Activated CD8-positive, alpha-beta memory T cell treated with anti-CD3 and anti-CD28 coated beads, Interleukin-2, amount 10 ng/mL, durations not matched to agents 7 days and 5 days (primary cell): ENCODE measurements around the gene TOMM40. TPM values are rescaled to one million over a fixed set of nuclear protein-coding genes. Genes with fewer than 3 reads are reported as not detected.

Experiments
- ATAC-seq: fragments of 150-1000 bp; cut with Tn5 transposase; one replicate; pipeline ENCODE4 v1.10.0; 2021; ENCODE audit warnings: moderate library complexity
- CTCF ChIA-PET: fragments of 350-600 bp; sonication (Branson Sonifier 250); formaldehyde crosslinking; loops from one replicate; lab custom pipeline; 2021; ENCODE audit warnings: antibody characterized with exemption; lab: Charles Lee
- DNase-seq: peaks from one replicate; pipeline ENCODE4 v3.0.0-alpha.2; 2020
- H3K27ac Mint-ChIP-seq: one replicate; pipeline ENCODE4 v1.8.0; 2021; ENCODE audit warnings: mild to moderate bottlenecking, mixed read lengths
- H3K27me3 Mint-ChIP-seq: one replicate; pipeline ENCODE4 v1.8.0; 2021; ENCODE audit warnings: mixed read lengths
- H3K36me3 Mint-ChIP-seq: one replicate; pipeline ENCODE4 v1.8.0; 2021; ENCODE audit warnings: mild to moderate bottlenecking, mixed read lengths
- H3K4me1 Mint-ChIP-seq: one replicate; pipeline ENCODE4 v1.8.0; 2021; ENCODE audit warnings: mixed read lengths
- H3K4me3 Mint-ChIP-seq: one replicate; pipeline ENCODE4 v1.8.0; 2021; ENCODE audit warnings: mild to moderate bottlenecking, moderate library complexity, mixed read lengths
- H3K9me3 Mint-ChIP-seq: one replicate; pipeline ENCODE4 v1.8.0; 2022; ENCODE audit warnings: low read depth, mixed read lengths
- total RNA-seq, 2 experiments: library from RNA; stranded (reverse); gene quantifications; one replicate each; pipeline ENCODE4 v1.2.3, GENCODE V29; 2021

TOMM40 gene
- total RNA-seq, 2 experiments from 2014 or later: 66.9 to 103 TPM

- H3K27ac Mint-ChIP-seq: no peak overlapping the region
- no peak overlapping the region for H3K4me3 Mint-ChIP-seq
- CTCF ChIA-PET: no interaction called here
Measured at GRCh38 chr19:44939668-44940067, 48.6 kb downstream of the TOMM40 start.

GRCh38 chr19:44942067-44942571 lies 51.1 kb downstream of the TOMM40 start, which contains the start of gene APOC4:
TSS of gene APOC4 (plus strand) at chr19:44942237. CDS start at chr19:44942278, 41 bp downstream.
- CTCF ChIA-PET: no interaction called here
- Mint-ChIP-seq H3K27me3 (no peaks in the 10 kb centered on the region), H3K9me3 (no peaks in the 10 kb centered on the region), H3K4me1 (peaks cover 2% of the 10 kb centered on the region), H3K36me3 (no peaks in the 10 kb centered on the region), H3K27ac (no peak within 1 kb of the TSS), H3K4me3 (no peak within 1 kb of the TSS)
- DNase-seq (no peak), ATAC-seq (no peak)

More at GRCh38 chr19:44939668-44940067, 48.6 kb downstream of the TOMM40 start:
- H3K36me3 Mint-ChIP-seq: no peaks in the 10 kb centered on the region
- no peak for DNase-seq
- no peaks in the 10 kb centered on the region for H3K27me3 Mint-ChIP-seq
- ATAC-seq: no peak
- no peaks in the 10 kb centered on the region for H3K4me1 Mint-ChIP-seq
- H3K9me3 Mint-ChIP-seq: no peaks in the 10 kb centered on the region

- Mint-ChIP-seq H3K27ac (no peak overlapping the region), H3K27me3 (no peaks in the 10 kb centered on the region), H3K36me3 (no peaks in the 10 kb centered on the region), H3K4me1 (peaks cover 2% of the 10 kb centered on the region), H3K4me3 (no peak overlapping the region), H3K9me3 (no peaks in the 10 kb centered on the region)
- no peak for ATAC-seq
- CTCF ChIA-PET: no interaction called here
- DNase-seq: no peak
Measured at GRCh38 chr19:44943801-44944249, 52.8 kb downstream of the TOMM40 start.

- CTCF ChIA-PET: no interaction called here
- no peak for ATAC-seq
- H3K27me3 Mint-ChIP-seq: no peaks in the 10 kb centered on the region
- H3K4me3 Mint-ChIP-seq: no peak overlapping the region
- no peaks in the 10 kb centered on the region for H3K9me3 Mint-ChIP-seq
- peaks cover 2% of the 10 kb centered on the region for H3K4me1 Mint-ChIP-seq
- no peak for DNase-seq
- no peaks in the 10 kb centered on the region for H3K36me3 Mint-ChIP-seq
- H3K27ac Mint-ChIP-seq: no peak overlapping the region
Measured at GRCh38 chr19:44947041-44947581, 56.1 kb downstream of the TOMM40 start.

- no peak overlapping the region for H3K27ac Mint-ChIP-seq
- no peaks in the 10 kb centered on the region for H3K36me3 Mint-ChIP-seq
- no peak overlapping the region for H3K4me3 Mint-ChIP-seq
- ATAC-seq: no peak
- peaks cover 2% of the 10 kb centered on the region for H3K4me1 Mint-ChIP-seq
- CTCF ChIA-PET: no interaction called here
- no peak for DNase-seq
- no peaks in the 10 kb centered on the region for H3K9me3 Mint-ChIP-seq
- no peaks in the 10 kb centered on the region for H3K27me3 Mint-ChIP-seq
Measured at GRCh38 chr19:44948237-44948636, 57.2 kb downstream of the TOMM40 start.

- CTCF ChIA-PET: interaction anchor here (0.7 kb wide), 1 partner anchor 45 kb away, joined by 3 read pairs; no protein-coding TSS in a partner anchor
- no peaks in the 10 kb centered on the region for H3K9me3 Mint-ChIP-seq
- no peak overlapping the region for H3K27ac Mint-ChIP-seq
- H3K27me3 Mint-ChIP-seq: no peaks in the 10 kb centered on the region
- no peak overlapping the region for H3K4me3 Mint-ChIP-seq
- H3K36me3 Mint-ChIP-seq: no peaks in the 10 kb centered on the region
- DNase-seq (no peak), ATAC-seq (no peak)
- peaks cover 7% of the 10 kb centered on the region for H3K4me1 Mint-ChIP-seq
Measured at GRCh38 chr19:44948763-44949374, 57.8 kb downstream of the TOMM40 start.

- Mint-ChIP-seq H3K9me3 (no peaks in the 10 kb centered on the region), H3K27me3 (no peaks in the 10 kb centered on the region), H3K4me3 (no peak overlapping the region), H3K36me3 (no peaks in the 10 kb centered on the region), H3K27ac (no peak overlapping the region), H3K4me1 (peaks cover 9% of the 10 kb centered on the region)
- CTCF ChIA-PET: interaction anchor here (0.7 kb wide), 1 partner anchor 46 kb away, joined by 3 read pairs; no protein-coding TSS in a partner anchor
- no peak for DNase-seq
- ATAC-seq: no peak
Measured at GRCh38 chr19:44949550-44949949, 58.5 kb downstream of the TOMM40 start.

GRCh38 chr19:44951179-44952159 lies 60.4 kb downstream of the TOMM40 start:
- no peak overlapping the region for H3K27ac Mint-ChIP-seq
- ATAC-seq (no peak), DNase-seq (peak; percentile 74)
- CTCF ChIA-PET: interaction anchor here (0.7 to 2.3 kb wide), 17 partner anchors 8 to 262 kb away, joined by 3 to 7 read pairs (median 4); partner anchors contain the start of genes APOE, BLOC1S3 and TRAPPC6A
- peaks cover 18% of the 10 kb centered on the region for H3K4me1 Mint-ChIP-seq
- no peaks in the 10 kb centered on the region for H3K27me3 Mint-ChIP-seq
- H3K9me3 Mint-ChIP-seq: no peaks in the 10 kb centered on the region
- H3K36me3 Mint-ChIP-seq: no peaks in the 10 kb centered on the region
- no peak overlapping the region for H3K4me3 Mint-ChIP-seq

Other genes starting within 250 kb of the TOMM40 start
- gene PVR, start 247.3 kb upstream of the TOMM40 start, total RNA-seq: 1 to 10 TPM; 2.4 to 7.8 TPM
- under 1 TPM in 1 of 2 experiments, not detected in 1; 0.63 TPM for gene CEACAM19, start 219.8 kb upstream of the TOMM40 start, total RNA-seq
- gene CEACAM16, start 192.1 kb upstream of the TOMM40 start, total RNA-seq: not detected
- gene BCL3, start 142.5 kb upstream of the TOMM40 start, total RNA-seq: 10 to 100 TPM; 56.3 to 60.3 TPM
- not detected for gene CBLC, start 113.4 kb upstream of the TOMM40 start, total RNA-seq
- gene BCAM, start 82.2 kb upstream of the TOMM40 start, total RNA-seq: not detected
- gene NECTIN2, start 45.0 kb upstream of the TOMM40 start, total RNA-seq: under 1 TPM; 0.49 to 0.67 TPM
- gene APOE, start 14.5 kb downstream of the TOMM40 start, total RNA-seq: under 1 TPM; 0.44 to 0.47 TPM
- gene APOC1, start 23.4 kb downstream of the TOMM40 start, total RNA-seq: 1 to 10 TPM in 1 of 2 experiments, not detected in 1; 1.9 TPM
- gene APOC4, start 51.0 kb downstream of the TOMM40 start, total RNA-seq: not detected
- not detected for gene APOC2, start 54.8 kb downstream of the TOMM40 start, total RNA-seq
- 10 to 100 TPM; 73.0 to 74.7 TPM for gene CLPTM1, start 64.1 kb downstream of the TOMM40 start, total RNA-seq
- gene RELB, start 110.2 kb downstream of the TOMM40 start, total RNA-seq: 10 to 100 TPM; 22.4 to 58.8 TPM
- 100 to 1,000 TPM; 114 to 121 TPM for gene CLASRP, start 147.8 kb downstream of the TOMM40 start, total RNA-seq
- 1 to 10 TPM; 5.3 to 9.5 TPM for gene ZNF296, start 185.2 kb downstream of the TOMM40 start, total RNA-seq
- gene GEMIN7, start 188.0 kb downstream of the TOMM40 start, total RNA-seq: 10 to 100 TPM; 26.2 to 34.4 TPM
- 10 to 100 TPM; 18.7 to 30.0 TPM for gene PPP1R37, start 201.9 kb downstream of the TOMM40 start, total RNA-seq